CD4-positive, alpha-beta T cell treated with Interleukin-10 for 1 hour (primary cell): Measurements from ENCODE around the gene ITGA2.
A peak's percentile ranks its signal among the peaks of the same experiment; 100 is the strongest.

Source experiments
- DNase-seq: peaks from one replicate; pipeline ENCODE4 v3.0.0-alpha.2; 2020

Gene ITGA2

DNA sequence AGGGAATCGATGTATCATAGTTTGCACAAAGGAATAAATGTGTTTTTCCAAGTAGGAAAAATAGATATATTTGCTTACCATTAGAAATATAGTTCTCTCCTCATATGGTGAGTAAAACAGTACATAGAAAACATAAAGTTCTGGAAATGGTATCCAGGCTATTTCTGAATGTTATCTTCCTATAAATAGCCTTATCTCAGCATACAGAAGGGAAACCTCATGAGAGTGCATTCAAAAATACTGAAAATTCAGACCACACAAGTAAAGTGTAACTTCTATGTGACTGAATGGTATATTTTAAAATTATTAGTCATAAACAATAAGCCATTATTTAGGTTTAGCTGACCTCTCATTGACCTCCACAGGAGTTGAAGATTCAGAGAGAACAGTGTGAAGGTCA is 76.9 kb downstream of the ITGA2 start:
- no peak for DNase-seq

GRCh38 chr5:53067641-53068040 is 78.5 kb downstream of the ITGA2 start:
- no peak for DNase-seq

DNA sequence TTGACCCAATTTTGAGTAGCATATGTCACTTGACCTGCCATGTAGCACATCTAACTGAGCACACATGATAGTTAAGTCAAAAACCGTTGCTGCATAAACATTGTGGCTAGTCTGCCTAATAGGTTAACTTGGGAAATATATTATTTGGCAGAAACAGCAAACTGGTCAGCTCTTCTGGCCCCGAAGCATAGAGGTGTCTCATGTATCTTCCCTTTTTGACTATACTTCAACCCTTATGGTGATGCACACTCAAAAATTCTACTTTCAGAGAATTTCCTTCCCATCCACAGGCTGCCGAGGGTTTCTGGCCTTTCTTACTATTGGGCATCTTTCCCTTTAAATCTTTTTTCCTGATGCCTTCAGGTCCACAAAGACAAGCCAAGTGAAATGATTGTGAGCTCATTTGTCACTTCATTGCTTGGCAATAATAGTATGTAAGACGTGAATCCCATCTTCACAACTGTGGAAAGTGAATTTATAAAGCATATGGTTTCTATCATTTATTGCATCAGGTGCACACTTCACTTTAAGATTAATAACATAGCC is 79.2 kb downstream of the ITGA2 start:
- DNase-seq = no peak

GRCh38 chr5:53069626-53070025 is 80.5 kb downstream of the ITGA2 start:
- no peak for DNase-seq

DNA sequence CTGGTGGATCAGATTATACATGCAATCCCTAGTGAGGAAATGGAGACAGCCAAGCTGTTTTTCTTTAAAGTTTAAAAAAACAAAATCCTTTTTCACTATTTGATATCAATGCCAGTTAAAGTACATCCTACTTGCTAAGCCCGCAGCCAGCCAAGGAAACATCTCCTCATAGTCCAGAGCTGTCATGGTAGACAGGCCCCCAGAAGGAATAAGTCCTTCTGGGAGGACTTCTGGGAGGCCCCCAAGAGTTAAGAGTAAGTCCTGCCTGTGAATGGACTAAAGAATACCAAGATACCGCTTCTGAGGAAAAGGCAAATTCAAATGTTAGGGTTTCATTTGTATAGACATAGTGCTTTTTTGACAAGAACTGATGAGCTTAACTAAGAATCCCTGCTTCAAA is 82.1 kb downstream of the ITGA2 start:
- DNase-seq = no peak

DNA sequence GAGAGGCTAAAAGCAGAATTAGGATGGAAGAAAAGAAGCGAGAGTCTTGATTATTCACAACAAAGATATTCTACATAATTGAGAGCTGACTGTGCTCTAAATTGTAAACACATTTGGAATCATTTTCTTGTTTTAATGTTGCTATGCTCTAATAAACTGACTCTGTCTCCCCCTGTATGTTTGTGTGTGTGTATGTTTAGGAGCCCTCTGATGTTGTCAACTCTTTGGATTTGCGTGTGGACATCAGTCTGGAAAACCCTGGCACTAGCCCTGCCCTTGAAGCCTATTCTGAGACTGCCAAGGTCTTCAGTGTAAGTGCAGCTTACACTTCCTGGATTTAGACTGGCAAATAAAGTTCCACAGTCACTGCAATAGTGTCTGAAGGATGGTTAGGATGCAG is 82.6 kb downstream of the ITGA2 start:
- DNase-seq = no peak

DNA sequence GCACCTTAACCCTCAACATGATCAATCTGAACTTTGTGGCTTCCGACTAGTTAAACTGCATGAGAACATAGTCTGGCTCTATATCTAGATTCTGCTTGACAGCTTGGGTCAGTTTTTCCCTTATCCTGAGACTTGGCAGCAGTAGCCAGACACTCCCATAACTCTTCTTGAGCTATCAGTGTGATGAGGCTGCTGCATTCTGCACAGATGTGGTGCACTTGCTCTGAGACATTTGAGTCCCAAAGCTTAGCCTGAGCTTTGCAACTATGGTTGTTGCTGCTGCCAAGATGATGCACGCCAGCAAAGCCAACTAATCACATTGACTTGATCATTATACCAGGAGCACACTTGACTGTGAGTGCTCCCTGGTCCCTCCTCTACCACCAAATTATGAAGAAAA is 84.2 kb downstream of the ITGA2 start:
- no peak for DNase-seq

DNA sequence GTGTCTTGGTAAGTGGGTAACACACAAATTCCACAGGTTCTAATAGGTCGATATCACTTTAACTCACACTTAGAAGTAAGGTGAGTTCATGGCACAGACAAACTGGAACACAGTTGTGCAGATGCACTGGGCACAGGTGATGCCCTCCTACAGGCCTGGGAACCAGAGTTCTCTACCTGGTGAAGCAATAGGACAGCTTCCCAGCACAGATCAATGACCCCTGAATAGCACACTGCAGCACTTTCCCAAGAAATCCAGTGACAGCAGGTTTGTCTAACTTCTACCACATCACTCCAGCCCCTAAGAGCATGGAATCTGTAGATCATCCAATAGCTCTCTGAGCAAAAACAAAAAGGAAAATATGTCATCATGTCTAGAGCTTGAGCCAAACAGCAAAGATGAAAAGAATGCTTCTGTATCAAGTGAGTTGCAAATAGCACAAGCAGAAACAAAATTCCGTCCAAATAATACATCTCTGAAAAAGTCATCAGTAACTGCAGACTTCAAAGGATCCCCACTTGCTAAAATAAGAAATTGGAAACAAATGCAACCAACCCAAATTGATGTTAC is 86.9 kb downstream of the ITGA2 start:
- no peak for DNase-seq

- DNase-seq = no peak
Observed at GRCh38 chr5:53080271-53080670, 91.1 kb downstream of the ITGA2 start.

DNA sequence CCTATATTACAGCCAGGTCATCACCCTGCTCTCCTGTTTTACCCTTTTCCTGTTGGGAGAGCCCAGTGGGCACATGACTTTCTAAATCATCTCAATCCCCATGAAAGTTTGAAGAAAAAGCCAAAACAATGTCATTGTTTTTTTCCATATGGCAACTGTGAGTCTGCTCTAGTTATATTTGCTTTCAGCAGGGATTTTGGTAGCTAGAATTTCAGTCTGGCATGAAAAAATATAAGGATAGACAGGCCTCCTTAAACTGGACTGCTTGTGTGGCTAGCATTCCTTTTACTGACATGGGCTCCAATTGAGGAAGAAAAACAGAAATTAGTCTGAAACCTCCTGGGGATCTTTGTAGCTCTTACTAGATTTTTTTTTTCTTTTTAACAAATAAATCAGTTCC is 94.8 kb downstream of the ITGA2 start:
- no peak for DNase-seq

DNA sequence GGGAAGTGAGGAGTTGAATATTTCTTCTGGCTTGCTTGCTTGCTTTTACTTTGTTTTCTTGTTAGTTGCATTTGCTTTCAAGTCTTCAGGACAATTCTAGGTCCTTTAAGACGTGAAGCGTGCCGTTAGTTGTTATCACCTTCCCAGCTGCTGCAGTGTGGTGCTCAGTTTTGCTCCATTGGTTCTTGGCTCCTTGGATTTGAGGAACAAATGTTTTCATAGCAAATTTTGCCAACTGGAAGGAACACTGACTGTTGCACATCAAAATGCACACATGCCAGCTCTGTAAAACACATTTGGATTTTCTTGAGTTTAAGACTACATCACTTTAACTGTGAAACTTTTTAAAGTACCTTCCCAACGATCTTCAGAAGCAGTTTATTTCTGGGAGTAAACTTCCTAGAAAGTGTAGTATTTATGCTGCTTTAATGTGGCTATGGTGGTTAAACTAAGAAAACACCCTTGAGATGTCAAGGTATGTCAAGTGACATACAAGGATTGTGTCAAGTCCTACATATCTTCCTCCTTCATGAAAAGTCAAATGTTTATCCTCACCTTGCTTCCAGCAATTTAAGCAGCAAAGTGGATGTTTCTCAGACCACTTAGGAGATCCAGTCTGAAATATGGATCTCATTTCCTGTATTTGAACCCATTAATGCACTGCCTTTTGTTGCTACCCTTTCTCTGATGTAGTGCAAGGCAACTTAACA is 95.5 kb downstream of the ITGA2 start:
- DNase-seq = no peak

DNA sequence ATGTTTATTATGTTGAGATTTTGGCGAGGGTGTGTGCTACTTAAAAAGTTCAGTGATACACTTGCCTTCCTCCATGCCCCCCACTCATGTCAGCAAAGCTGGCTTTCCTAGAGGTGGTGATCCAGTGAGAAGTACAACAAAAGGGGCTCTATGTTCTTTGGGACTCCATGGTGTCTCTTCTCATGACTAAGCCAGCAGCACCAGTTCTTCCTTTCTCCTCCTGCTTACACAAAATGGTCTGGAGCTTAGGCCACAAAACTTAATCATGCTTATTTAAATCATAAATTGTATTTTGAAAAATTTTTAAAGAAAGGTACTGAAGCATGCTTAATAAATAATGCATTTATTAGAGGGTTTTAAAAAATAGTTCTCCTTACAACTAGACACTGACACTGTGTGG is 98.0 kb downstream of the ITGA2 start:
- no peak for DNase-seq

DNA sequence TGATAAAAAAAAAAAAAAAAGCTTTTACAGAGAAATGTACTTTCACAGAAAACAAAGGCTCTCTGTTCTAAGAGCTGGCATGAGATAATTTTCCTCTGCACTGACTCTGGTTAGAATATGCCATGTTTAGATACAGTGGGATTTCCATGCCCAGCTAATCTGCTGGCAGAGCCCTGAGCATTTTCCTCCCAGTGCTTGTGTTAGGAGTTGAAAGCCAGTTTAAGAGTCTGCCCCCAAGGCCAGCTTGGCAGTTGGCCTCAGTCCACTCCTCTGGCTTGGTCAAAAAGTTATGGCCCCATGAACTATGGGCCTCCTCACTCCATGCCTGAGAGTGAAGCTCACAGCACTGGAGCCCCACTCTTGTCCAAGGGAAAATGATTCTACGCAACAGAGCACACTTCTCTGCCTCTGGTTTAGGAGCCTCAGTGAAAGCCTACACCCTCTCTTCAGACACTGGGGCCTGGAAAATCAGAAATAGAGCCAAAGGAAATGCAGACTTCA is 98.5 kb downstream of the ITGA2 start:
- DNase-seq = no peak

GRCh38 chr5:53089481-53089991 is 100.4 kb downstream of the ITGA2 start:
- peak; percentile 21 for DNase-seq

DNA sequence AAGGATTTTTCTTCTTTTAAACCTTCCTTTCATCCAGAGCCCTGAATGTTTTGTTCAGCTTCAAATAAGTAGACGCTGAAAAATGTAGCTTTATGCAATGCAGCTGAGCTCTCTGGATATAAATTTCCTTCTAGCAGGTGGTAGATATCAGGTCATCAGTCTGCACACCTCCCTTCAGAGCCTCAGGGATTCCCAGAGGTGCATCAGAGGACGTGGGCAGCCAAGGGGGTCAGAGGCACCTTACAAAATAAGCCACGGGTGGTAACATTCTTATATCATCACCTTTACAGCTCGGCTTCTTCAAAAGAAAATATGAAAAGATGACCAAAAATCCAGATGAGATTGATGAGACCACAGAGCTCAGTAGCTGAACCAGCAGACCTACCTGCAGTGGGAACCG is 101.1 kb downstream of the ITGA2 start:
- no peak for DNase-seq

GRCh38 chr5:53091289-53091688 is 102.1 kb downstream of the ITGA2 start:
- no peak for DNase-seq

DNA sequence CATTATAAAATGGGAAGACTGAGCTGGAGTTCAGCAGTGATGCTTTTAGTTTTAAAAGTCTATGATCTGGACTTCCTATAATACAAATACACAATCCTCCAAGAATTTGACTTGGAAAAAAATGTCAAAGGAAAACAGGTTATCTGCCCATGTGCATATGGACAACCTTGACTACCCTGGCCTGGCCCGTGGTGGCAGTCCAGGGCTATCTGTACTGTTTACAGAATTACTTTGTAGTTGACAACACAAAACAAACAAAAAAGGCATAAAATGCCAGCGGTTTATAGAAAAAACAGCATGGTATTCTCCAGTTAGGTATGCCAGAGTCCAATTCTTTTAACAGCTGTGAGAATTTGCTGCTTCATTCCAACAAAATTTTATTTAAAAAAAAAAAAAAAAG is 103.1 kb downstream of the ITGA2 start:
- no peak for DNase-seq

DNA sequence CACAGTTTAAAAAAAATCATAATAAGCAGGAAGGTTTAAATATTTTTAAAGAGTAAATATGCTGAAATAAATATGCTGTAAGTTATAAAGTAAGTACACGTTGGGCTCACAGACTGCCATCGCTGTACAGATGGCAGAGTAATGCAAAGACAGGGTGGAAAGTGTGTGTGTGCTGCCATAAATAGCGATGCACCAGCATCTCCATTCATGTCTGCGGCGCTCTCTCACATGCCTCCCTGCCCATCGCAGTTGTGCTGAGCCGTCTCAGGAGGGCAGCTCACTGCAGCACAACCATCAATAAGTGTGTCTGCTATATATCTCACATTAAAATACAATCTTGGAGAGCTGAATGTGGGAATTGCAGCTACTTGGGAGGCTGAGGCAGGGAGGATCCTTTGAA is 106.1 kb downstream of the ITGA2 start:
- no peak for DNase-seq

DNA sequence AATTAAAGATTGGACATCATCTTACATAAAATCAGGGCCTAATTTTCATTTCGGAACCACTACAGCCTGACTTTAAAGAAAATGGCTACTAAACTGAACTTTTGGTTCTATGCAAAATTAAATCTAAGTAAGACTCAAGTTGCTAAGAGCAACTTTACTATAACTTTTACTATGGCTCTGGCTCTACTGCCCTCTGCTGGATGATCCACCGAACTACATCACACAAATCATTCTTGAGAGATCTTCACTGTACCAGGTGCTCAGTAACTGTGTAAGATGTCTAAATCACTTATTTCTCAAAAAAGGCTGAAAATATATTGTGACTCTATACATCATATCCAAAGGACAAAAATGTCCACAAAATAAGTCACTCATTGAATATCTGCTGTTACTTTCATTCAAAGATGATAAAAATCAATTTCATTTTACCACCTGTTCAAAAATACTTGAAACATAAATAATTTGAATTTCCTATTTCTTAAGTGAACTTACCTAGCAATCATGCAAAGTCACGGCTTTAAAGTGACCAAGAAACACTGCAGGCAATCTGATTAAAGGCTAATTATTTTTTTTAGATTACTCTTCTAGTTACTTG is 106.9 kb downstream of the ITGA2 start:
- peak; percentile 76 for DNase-seq

- DNase-seq = no peak
Observed at GRCh38 chr5:53099546-53099945, 110.4 kb downstream of the ITGA2 start.

DNA sequence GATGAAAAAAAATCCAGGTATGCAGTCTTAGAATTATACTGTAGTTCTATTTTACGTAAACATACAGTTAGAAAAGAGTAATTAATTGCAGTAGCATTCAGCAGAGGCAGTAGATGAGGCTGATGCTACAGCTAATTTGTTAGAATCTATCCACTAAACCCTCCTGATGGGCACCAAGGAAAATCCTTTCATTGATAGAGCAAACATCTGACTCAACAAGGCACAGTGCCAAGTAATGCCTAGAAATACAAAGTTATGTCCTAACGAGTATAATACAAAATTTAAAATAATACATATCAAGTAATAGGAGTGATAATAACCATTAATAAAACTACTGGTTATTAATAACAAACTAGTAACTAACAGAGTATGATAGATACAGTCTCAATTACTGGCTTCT is 111.5 kb downstream of the ITGA2 start:
- DNase-seq = no peak

GRCh38 chr5:53105611-53106300 is 116.6 kb downstream of the ITGA2 start:
- DNase-seq = no peak

GRCh38 chr5:53109056-53109442 is 119.9 kb downstream of the ITGA2 start:
- DNase-seq = no peak
